Activated T-cell treated with anti-CD3 and anti-CD28 coated beads for 1 hour (primary cell): ENCODE measurements around the gene IQGAP2.
"Not testable (repeated sequence)": the region's sequence is repeated elsewhere in the genome, so short reads cannot be mapped to it uniquely, and the experiment has no call there.

Source experiments
- DNase-seq: peaks from one replicate; pipeline ENCODE4 v3.0.0-alpha.2; 2020; ENCODE audit warnings: low read depth

Gene IQGAP2

GRCh38 chr5:76542887-76543690, 140.0 kb downstream of the IQGAP2 start:
- DNase-seq, result peak; percentile 36

- peak; percentile 29 for DNase-seq
Measured at GRCh38 chr5:76544268-76544926, 141.3 kb downstream of the IQGAP2 start.

DNA sequence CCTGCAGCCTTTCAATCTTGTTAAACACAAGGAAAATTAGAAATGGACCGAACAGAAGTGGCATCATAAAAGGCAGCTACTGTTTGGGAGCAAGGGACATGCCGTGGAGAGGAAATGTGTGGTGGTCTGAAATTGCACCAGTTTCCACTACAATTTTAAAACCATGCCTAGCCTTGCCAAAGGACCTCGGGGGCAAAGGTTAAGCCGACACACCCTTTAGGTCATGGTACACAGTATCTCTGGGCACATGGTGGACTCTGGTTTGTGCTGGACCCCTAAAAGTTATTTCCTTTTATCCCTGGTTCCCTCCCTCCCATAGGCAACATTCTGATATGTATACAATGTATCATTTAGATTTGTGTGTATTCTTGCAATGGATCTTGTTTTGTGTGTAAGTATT, 142.1 kb downstream of the IQGAP2 start:
- DNase-seq, result no peak

- no peak for DNase-seq
Measured at GRCh38 chr5:76546497-76547102, 143.5 kb downstream of the IQGAP2 start.

GRCh38 chr5:76547242-76547890, 144.3 kb downstream of the IQGAP2 start:
- DNase-seq, result no peak

DNA sequence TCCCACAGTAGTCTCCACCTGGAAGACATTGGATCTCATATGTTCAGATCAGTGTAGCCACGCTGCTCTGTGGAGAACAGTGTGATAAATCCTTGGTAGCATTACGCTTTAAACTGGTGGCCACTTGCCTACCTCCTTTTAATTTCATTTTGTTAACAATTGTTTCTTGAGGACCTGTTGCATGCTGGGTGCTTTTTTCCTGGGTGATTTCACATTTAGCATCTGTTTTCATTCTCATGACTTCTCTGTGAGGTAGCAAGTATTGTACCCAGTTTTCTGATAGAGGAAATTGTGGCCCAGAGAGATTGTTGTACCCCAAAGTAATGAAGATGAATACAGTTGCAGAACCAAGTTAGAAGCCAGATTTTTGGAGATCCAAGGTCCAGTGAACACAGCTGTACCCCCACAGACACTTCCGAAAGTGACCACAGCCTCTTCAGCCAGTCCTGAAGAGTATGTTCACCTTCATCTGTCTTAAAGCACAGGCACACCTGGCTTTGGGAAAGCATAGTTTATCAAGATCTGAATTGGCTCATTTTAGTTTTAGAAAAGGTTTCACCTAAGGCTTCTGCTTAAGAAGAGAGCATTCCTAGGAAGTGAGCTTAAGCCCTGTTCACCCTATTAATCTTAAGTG, 144.9 kb downstream of the IQGAP2 start:
- no peak for DNase-seq

DNA sequence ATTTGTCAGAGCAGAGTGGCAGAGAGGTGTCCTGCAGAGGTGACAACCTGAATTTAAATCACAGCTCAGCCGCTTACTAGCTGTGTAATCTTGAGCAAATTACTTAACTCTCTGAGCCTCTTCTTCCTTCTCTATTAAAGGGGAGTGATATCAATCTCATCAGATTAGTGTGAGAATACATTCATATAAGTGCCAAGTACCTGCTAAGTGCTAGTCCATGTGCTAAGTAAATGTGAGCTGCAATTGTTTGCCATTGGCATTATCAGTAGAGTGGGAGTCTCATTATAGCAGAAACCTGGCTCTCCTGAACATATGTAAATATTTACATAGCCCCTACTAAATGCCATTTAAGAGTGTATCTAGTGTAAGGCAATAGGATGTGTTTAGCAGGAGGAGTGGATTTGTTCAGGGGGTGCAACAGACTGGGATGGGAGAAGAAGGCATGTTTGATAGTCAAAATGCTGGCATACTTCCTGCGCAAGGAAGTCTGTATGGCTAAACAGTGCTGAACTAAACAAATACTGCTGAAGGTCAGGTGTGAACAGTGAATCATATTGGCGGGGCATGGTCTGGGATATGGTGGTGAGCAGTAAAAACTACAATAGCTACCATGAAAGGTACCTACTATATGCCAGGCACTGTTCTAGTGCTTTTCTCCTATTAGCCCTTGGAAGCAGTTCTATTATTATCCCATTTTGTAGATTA, 145.6 kb downstream of the IQGAP2 start:
- no peak for DNase-seq

GRCh38 chr5:76550881-76551280, 147.8 kb downstream of the IQGAP2 start:
- not testable (repeated sequence) for DNase-seq

DNA sequence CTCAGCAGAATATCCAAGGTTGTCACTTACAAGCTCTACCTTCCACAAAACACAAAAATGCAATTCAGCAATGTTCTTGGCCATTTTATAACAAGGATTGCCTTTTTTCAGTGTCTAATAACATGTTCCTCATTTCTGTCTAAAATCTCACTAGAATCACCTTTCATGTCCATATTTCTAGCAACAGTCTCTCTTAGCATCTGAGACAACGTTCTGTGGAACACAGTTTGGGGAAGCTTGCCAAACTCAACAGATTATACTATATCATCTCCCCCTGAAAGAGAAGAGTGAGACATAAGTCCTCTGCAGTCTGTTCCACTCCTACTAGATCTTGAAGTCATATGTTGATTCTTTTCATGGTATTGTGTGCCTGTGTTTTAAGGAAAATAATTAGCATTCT, 149.5 kb downstream of the IQGAP2 start:
- DNase-seq, result no peak

DNA sequence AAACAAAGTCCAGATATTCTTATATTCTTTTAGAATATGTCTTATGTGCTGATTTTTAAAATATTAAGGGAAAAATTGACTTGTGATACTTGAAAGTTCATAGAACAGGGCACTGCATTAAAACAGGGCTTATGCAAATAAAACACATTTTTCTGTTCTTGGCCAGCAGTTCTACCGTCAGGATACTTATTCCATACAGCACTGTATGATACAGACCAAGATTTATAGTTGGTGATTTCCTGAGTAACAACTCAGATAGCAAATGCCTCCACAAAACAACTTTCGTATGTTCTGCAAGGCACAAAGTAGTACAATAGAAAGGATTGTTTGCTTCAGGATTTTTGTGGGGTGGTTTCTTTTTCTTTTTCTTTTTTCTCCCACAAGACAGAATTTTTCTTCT, 150.2 kb downstream of the IQGAP2 start:
- DNase-seq, result no peak

GRCh38 chr5:76555114-76555513, 152.0 kb downstream of the IQGAP2 start:
- no peak for DNase-seq

- no peak for DNase-seq
Measured at GRCh38 chr5:76555717-76556116, 152.6 kb downstream of the IQGAP2 start.

- no peak for DNase-seq
Measured at GRCh38 chr5:76556511-76557221, 153.6 kb downstream of the IQGAP2 start.

DNA sequence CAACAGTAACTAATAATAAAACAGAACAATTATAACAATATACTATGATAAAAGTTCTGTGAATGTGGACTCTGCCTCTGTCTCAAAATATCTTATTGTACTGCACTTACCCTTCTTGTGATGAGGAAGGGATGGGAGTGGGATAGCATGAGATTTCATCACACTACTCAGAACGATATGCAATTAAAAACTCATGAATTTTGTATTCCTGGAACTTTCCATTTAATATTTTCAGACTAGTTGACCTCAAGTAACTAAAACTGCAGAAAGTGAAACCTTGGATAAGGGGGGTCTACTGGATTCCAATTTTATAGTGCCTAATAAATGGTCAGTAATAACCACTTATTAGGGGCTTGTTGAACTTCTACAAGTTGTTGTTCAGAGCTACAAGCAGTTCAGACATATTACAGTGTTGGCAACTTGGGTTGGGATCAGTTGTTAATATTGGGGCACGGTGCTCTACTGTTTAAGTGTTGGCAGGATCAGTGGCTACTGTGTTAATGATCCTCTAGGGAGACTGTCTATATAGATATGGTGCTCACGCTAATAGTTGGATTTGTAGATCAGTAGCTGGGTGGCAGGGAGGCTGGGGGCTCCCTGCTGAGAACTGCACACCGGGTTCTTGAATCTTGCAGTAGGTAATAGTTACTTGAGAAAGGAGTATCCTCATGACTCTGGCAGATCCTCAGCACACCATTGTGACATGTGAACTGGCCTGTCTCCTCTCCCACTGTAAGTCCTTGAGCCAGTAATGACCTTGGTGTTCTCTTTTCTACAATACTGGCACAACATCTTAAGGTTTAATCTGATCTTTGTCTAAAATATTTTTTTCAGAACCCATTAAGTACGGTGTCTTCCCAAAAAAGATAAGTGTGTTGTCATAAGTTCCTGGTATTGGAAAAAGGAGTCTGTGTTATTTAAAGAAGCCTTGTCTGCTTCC, 158.1 kb downstream of the IQGAP2 start:
- DNase-seq, result no peak

GRCh38 chr5:76561959-76562358, 158.9 kb downstream of the IQGAP2 start:
- no peak for DNase-seq

GRCh38 chr5:76565009-76565408, 161.9 kb downstream of the IQGAP2 start:
- no peak for DNase-seq

GRCh38 chr5:76570153-76570552, 167.1 kb downstream of the IQGAP2 start:
- no peak for DNase-seq

DNA sequence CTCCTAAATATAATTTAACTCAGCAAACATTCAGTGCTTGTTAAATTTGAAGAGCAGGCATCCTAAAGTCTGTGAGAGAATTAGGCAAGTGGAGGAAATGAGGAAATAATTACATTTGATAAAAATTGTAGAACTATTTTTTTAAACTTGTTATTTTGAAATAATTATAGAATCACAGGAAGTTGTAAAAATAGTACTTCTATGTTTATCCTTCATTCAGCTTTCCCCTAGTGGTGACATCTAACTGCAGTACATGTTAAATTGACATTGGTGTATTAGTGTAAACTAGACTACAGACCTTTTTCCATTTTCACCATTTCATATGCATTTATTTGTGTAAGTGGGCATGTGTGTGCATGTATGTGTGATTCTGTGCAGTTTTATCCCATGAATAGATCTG, 168.5 kb downstream of the IQGAP2 start:
- no peak for DNase-seq

DNA sequence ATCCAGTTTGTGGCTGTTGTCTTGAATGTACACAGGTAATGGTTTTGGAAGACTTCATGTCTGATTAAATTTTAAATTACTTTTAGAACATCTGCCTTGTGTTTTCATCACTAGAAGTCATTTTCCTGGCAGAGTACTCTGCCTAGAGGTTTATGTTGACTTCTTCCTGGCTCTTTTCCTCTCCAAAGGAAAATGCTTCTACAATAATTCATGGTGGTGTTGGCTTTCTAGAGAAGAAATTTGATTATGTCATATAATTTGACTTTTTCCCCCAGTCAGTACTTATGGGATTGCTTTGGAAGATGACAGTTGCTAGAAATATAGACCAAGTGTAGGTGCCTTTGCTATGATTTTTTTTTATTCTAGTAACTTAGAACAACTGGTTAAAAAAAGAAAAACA, 173.4 kb downstream of the IQGAP2 start:
- DNase-seq, result no peak

DNA sequence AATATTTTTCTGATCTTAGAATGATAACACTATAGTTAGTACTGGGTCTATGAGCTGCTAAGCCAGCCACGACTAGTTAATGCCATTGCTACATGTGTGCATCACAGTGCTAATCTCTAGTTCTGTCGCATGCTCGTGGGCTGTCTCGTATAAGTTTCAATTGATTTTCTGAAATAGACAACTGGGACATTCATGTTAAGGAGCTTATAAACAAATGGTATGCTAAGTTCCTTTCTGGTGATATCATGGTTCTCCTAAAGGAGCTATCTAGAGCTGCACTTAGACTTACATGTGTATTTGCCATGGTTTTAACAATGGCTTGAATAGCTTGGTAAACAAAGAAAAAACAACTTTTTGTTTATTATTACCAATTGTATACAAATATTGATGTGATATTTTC, 173.9 kb downstream of the IQGAP2 start:
- no peak for DNase-seq
